ENCODE measurements around the gene RAPGEF6. TPM values are rescaled to one million over a fixed set of nuclear protein-coding genes. Genes with fewer than 3 reads are reported as not detected.

The RAPGEF6 gene
- total RNA-seq, 1 experiment from 2014 or later: 25.0 TPM

DNA sequence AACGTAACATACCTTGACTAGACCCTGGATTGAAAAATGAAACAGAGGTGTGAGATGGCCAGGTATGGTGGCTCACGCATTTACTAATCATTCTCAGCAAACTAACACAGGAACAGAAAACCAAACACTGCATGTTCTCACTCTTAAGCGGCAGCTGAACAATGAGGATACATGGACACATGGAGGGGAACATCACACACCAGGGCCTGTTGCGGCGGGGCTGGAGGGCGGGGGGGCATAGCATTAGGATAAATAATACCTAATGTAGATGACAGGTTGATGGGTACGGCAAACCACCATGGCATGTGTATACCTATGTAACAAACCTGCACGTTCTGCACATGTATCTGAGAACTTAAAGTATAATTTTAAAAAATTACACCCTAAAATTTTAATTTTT, 15.9 kb downstream of the RAPGEF6 start:
- no peak for ATAC-seq
- CTCF ChIA-PET: no interaction called here

DNA sequence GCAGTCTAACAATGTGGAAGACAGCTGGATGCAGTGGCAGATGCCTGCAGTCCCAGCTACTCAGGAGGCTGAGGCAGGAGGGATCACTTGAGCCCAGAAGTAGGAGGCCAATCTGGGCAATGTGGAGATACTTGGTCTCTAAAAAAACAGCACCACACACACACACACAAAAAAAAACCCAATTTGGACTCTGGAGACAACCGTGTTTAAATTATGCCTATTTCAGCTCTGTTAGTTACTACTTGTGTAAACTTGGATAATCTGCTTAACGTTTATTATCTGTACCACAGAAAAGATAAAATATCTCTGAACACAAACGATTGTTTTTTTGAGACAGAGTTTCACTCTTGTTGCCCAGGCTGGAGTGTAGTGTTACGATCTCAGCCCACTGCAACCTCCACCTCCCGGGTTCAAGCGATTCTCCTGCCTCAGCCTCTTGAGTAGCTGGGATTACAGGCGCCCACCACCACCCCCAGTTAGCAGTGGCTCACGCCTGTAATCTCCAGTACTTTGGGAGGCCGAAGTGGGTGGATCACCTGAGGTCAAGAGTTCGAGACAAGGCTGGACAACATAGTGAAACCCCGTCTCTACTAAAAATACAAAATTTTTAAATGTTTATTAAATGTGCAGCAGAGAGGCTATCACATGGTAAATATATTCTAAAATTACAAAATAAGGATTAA, 17.7 kb downstream of the RAPGEF6 start:
- TF ChIP-seq TCF7L2 (IDR thresholded peaks at IDR 0.05; ENCODE audit: low read depth, low read length) (no peak), SIN3A (IDR thresholded peaks at IDR 0.05; ENCODE audit: borderline replicate concordance, insufficient read depth, low read depth, low read length) (no peak), REST (IDR thresholded peaks at IDR 0.05; ENCODE audit: insufficient read depth in 1 of 2, low read depth in 2 of 2, low read length in 1 of 2) (no peak), POLR2AphosphoS5 (IDR thresholded peaks at IDR 0.05; ENCODE audit: low read depth, low read length) (no peak)
- TF ChIP-seq, protein P1, sequence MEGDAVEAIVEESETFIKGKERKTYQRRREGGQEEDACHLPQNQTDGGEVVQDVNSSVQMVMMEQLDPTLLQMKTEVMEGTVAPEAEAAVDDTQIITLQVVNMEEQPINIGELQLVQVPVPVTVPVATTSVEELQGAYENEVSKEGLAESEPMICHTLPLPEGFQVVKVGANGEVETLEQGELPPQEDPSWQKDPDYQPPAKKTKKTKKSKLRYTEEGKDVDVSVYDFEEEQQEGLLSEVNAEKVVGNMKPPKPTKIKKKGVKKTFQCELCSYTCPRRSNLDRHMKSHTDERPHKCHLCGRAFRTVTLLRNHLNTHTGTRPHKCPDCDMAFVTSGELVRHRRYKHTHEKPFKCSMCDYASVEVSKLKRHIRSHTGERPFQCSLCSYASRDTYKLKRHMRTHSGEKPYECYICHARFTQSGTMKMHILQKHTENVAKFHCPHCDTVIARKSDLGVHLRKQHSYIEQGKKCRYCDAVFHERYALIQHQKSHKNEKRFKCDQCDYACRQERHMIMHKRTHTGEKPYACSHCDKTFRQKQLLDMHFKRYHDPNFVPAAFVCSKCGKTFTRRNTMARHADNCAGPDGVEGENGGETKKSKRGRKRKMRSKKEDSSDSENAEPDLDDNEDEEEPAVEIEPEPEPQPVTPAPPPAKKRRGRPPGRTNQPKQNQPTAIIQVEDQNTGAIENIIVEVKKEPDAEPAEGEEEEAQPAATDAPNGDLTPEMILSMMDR (IDR thresholded peaks at IDR 0.05): no peak
- Histone ChIP-seq H3K27me3 (ENCODE audit: control insufficient read depth, insufficient read depth, low read length) (no peaks in the 10 kb centered on the region), H3K4me1 (ENCODE audit: control insufficient read depth, insufficient read depth, low read length) (peaks cover 6% of the 10 kb centered on the region; the same call in 1 of the 2 replicates), H3K4me3 (ENCODE audit: low read depth in 2 of 2, low read length in 2 of 2) (no peak overlapping the region), H3K27ac (ENCODE audit: low read length) (no peak overlapping the region), H3K36me3 (ENCODE audit: control insufficient read depth, insufficient read depth, low read length) (no peaks in the 10 kb centered on the region), H3K9me3 (ENCODE audit: control insufficient read depth, insufficient read depth, low read depth, low read length) (no peaks in the 10 kb centered on the region)
- in situ Hi-C loops (cut with HindIII; ENCODE audit: low pct_unique_long_range_greater_than_20kb, low sequenced_read_pairs) (no loop called here), intact Hi-C loops (cut with micrococcal nuclease; ENCODE audit: unreplicated experiment) (no loop called here)
- no peak for DNase-seq (ENCODE audit: low read depth, low spot score)
- BruUV-seq (replicated peaks): no TSS peak
- ChIA-PET CTCF (no interaction called here), POLR2A (no interaction called here)
- no peak for ATAC-seq

More for the DNA sequence above, 15.9 kb downstream of the RAPGEF6 start:
- H3K27ac ChIP-seq (ENCODE audit: low read length): no peak overlapping the region
- intact Hi-C loops (cut with micrococcal nuclease; ENCODE audit: unreplicated experiment) (no loop called here), in situ Hi-C loops (cut with HindIII; ENCODE audit: low pct_unique_long_range_greater_than_20kb, low sequenced_read_pairs) (no loop called here)
- no peaks in the 10 kb centered on the region for H3K9me3 ChIP-seq (ENCODE audit: control insufficient read depth, insufficient read depth, low read depth, low read length)
- H3K4me1 ChIP-seq (ENCODE audit: control insufficient read depth, insufficient read depth, low read length): peaks cover 10% of the 10 kb centered on the region; the same call in 1 of the 2 replicates
- H3K36me3 ChIP-seq (ENCODE audit: control insufficient read depth, insufficient read depth, low read length): no peaks in the 10 kb centered on the region
- POLR2A ChIA-PET: no interaction called here
- H3K27me3 ChIP-seq (ENCODE audit: control insufficient read depth, insufficient read depth, low read length): no peaks in the 10 kb centered on the region
- TF ChIP-seq, protein P1 (IDR thresholded peaks at IDR 0.05): no peak
- TF ChIP-seq TCF7L2 (IDR thresholded peaks at IDR 0.05; ENCODE audit: low read depth, low read length) (no peak), SIN3A (IDR thresholded peaks at IDR 0.05; ENCODE audit: borderline replicate concordance, insufficient read depth, low read depth, low read length) (no peak)
- H3K4me3 ChIP-seq (ENCODE audit: low read depth in 2 of 2, low read length in 2 of 2): no peak overlapping the region
- no peak for DNase-seq (ENCODE audit: low read depth, low spot score)
- no TSS peak for BruUV-seq (replicated peaks)
